Endothelial cell of umbilical vein (primary cell): Measurements from ENCODE around the gene CYBA.

Experiments used
- CTCF ChIP-seq, 2 donors: IDR thresholded peaks; 1 replicate in 1 of 2; 2 replicates in 1 of 2; pipeline ENCODE4 v1.5.1; 2011; ENCODE audit warnings: low read length in 2 of 2, mild to moderate bottlenecking in 2 of 2, moderate library complexity in 2 of 2, control low read depth in 1 of 2, inconsistent platforms in 1 of 2, low read depth in 1 of 2; ENCODE audit not compliant: insufficient read depth in 1 of 2; ENCODE audit errors: extremely low read depth in 1 of 2
- FOS ChIP-seq: IDR thresholded peaks from 2 replicates; pipeline ENCODE4 v1.6.1; 2011; ENCODE audit warnings: mild to moderate bottlenecking, low read length, moderate library complexity, borderline replicate concordance; ENCODE audit not compliant: insufficient read depth
- POLR2A ChIP-seq: IDR thresholded peaks from 2 replicates; pipeline ENCODE4 v1.6.1; 2012; ENCODE audit warnings: low read depth, mild to moderate bottlenecking, control low read depth, low read length

- TF ChIP-seq CTCF (IDR thresholded peaks at IDR 0.05; ENCODE audit: extremely low read depth in 1 of 2, insufficient read depth in 1 of 2, low read depth in 1 of 2, low read length in 2 of 2) (no peak), POLR2A (no peak), FOS (no peak)
Measured at GRCh38 chr16:88678224-88678979, 27.5 kb upstream of the CYBA start.
